Cardiac fibroblast (primary cell): ENCODE measurements around the gene HOXA10.

ENCODE experiments used
- DNase-seq, 2 donors: peaks; one replicate each; pipeline versions ENCODE4 v3.0.0 to v3.0.0-alpha.2; 2010; ENCODE audit warnings: low read depth in 2 of 2
- H3K4me3 ChIP-seq, 2 donors: replicated peaks in 1 of 2; 1 replicate in 1 of 2; 2 replicates in 1 of 2; pipeline ENCODE4 v1.5.1; 2011; ENCODE audit warnings: low read depth in 2 of 2, low read length in 2 of 2, mild to moderate bottlenecking in 2 of 2, moderate library complexity in 1 of 2
- CTCF ChIP-seq: IDR thresholded peaks from one replicate; pipeline ENCODE4 v1.5.1; 2011; ENCODE audit warnings: low read depth, mild to moderate bottlenecking, low read length, inconsistent platforms

HOXA10 gene

GRCh38 chr7:27198871-27199801 is 25.0 kb upstream of the HOXA10 start:
- DNase-seq: peak in 1 of 2 donors; percentile 17
- no peak overlapping the region for H3K4me3 ChIP-seq

GRCh38 chr7:27198138-27198841 is 24.2 kb upstream of the HOXA10 start:
- H3K4me3 ChIP-seq: no peak overlapping the region
- no peak for TF ChIP-seq CTCF
- DNase-seq: no peak

More at GRCh38 chr7:27198871-27199801, 25.0 kb upstream of the HOXA10 start:
- TF ChIP-seq CTCF: no peak

GRCh38 chr7:27197137-27198042 is 23.3 kb upstream of the HOXA10 start:
- no peak for DNase-seq
- TF ChIP-seq CTCF: no peak
- H3K4me3 ChIP-seq: no peak overlapping the region

- TF ChIP-seq CTCF: peak; percentile 74
- H3K4me3 ChIP-seq: no peak overlapping the region
- DNase-seq: peak; percentile 82 to 84
Observed at GRCh38 chr7:27196287-27196767, 22.2 kb upstream of the HOXA10 start.

- H3K4me3 ChIP-seq: no peak overlapping the region
- no peak for TF ChIP-seq CTCF
- DNase-seq: no peak
Observed at GRCh38 chr7:27194686-27195379, 20.7 kb upstream of the HOXA10 start.

- no peak for DNase-seq
- no peak for TF ChIP-seq CTCF
- no peak overlapping the region for H3K4me3 ChIP-seq
Observed at GRCh38 chr7:27194002-27194352, 19.9 kb upstream of the HOXA10 start.
